Left cardiac atrium (tissue), 4 donors: ENCODE results near the gene AKNA. TPM values are rescaled to one million over a fixed set of nuclear protein-coding genes. Genes with fewer than 3 reads are reported as not detected.

ENCODE experiments used
- ATAC-seq, 2 donors: fragments of 200-7000 bp; cut with Tn5 transposase; one replicate each; pipeline ENCODE4 v1.9.1; 2020; ENCODE audit warnings: mild to moderate bottlenecking in 2 of 2, moderate library complexity in 2 of 2
- DNase-seq: peaks from one replicate; pipeline ENCODE4 v3.0.0-alpha.2; 2020
- intact Hi-C, 2 donors: fragments of 100-400 bp; cut with DNase I; formaldehyde crosslinking; loops; one replicate each; pipeline versions ENCODE4 v1.14.1 to v1.15.1; 2022 to 2023
- total RNA-seq, 2 donors: library from RNA; stranded (reverse); fragmentation: NEBNext Ultra II Directional; extraction: Animal tissue kit (Norgen Biotek cat#: 25700); gene quantifications; one replicate each; pipeline ENCODE4 v1.2.1, GENCODE V29; 2021
- donor health status: DM: no; HTN: yes; CAD: no.
- donor health status: DM: no; HTN: yes; CAD: no; lungs with severe emphysema.
- donor health status: DM: yes; HTN: yes; CAD: no.
- donor health status: Dilated cardiomyopathy.

The AKNA gene
- total RNA-seq, 2 donors from 2014 or later: 9.1 to 13.0 TPM

GRCh38 chr9:114385397-114386181 lies 2.2 kb downstream of the AKNA start:
- DNase-seq (peak; percentile 71), ATAC-seq (peak; percentile 45 to 55)
- intact Hi-C loops: no loop called here

- ATAC-seq (no peak), DNase-seq (no peak)
- intact Hi-C loops: no loop called here
These were observed 2.9 kb downstream of the AKNA start for GRCh38 chr9:114384836-114385396.

GRCh38 chr9:114384341-114384740 lies 3.4 kb downstream of the AKNA start:
- ATAC-seq (no peak), DNase-seq (no peak)
- intact Hi-C loops: no loop called here

- DNase-seq (no peak), ATAC-seq (peak; percentile 14 to 38)
These were observed 4.1 kb downstream of the AKNA start for GRCh38 chr9:114383521-114384231.

GRCh38 chr9:114382699-114383520 lies 4.9 kb downstream of the AKNA start:
- intact Hi-C loops: no loop called here
- DNase-seq: no peak

More at GRCh38 chr9:114383521-114384231, 4.1 kb downstream of the AKNA start:
- intact Hi-C loops: no loop called here

GRCh38 chr9:114378883-114379282 lies 8.9 kb downstream of the AKNA start:
- ATAC-seq: no peak
- intact Hi-C loops: no loop called here
- no peak for DNase-seq

More at GRCh38 chr9:114382699-114383520, 4.9 kb downstream of the AKNA start:
- peak in 1 of 2 donors; percentile 2 for ATAC-seq

- intact Hi-C loops: no loop called here
- ATAC-seq (no peak), DNase-seq (no peak)
These were observed 9.8 kb downstream of the AKNA start for GRCh38 chr9:114378016-114378415.

GRCh38 chr9:114376586-114377445 lies 11.0 kb downstream of the AKNA start:
- ATAC-seq (no peak), DNase-seq (no peak)
- intact Hi-C loops: no loop called here

GRCh38 chr9:114375386-114376175 lies 12.2 kb downstream of the AKNA start:
- intact Hi-C loops: no loop called here
- ATAC-seq: no peak
- no peak for DNase-seq

- intact Hi-C loops: no loop called here
- no peak for ATAC-seq
These were observed 12.8 kb downstream of the AKNA start for GRCh38 chr9:114374936-114375335.

GRCh38 chr9:114373960-114374730 lies 13.6 kb downstream of the AKNA start:
- ATAC-seq (no peak), DNase-seq (no peak)
- intact Hi-C loops: no loop called here

More at GRCh38 chr9:114374936-114375335, 12.8 kb downstream of the AKNA start:
- no peak for DNase-seq

GRCh38 chr9:114372921-114373448 lies 14.8 kb downstream of the AKNA start:
- ATAC-seq: peak; percentile 72 to 77
- peak; percentile 63 for DNase-seq
- intact Hi-C loops: no loop called here

GRCh38 chr9:114371973-114372917 lies 15.5 kb downstream of the AKNA start:
- intact Hi-C loops: no loop called here
- DNase-seq (peak; percentile 36), ATAC-seq (peak; percentile 62 to 64)

- DNase-seq (no peak), ATAC-seq (no peak)
- intact Hi-C loops: no loop called here
These were observed 16.3 kb downstream of the AKNA start for GRCh38 chr9:114371343-114371944.

GRCh38 chr9:114370968-114371320 lies 16.8 kb downstream of the AKNA start:
- DNase-seq (no peak), ATAC-seq (no peak)
- intact Hi-C loops: no loop called here
